Stimulated activated CD8-positive, alpha-beta memory T cell treated with anti-CD3 and anti-CD28 coated beads, Interleukin-12 subunit alpha, Interleukin-12 subunit beta, amount 100 ng/mL, for 1 hour (primary cell): ENCODE measurements around the gene NEMP1.
"Not testable (repeated sequence)": the region's sequence is repeated elsewhere in the genome, so short reads cannot be mapped to it uniquely, and the experiment has no call there.

Experiments used
- DNase-seq: peaks from one replicate; pipeline ENCODE4 v3.0.0-alpha.2; 2020; ENCODE audit warnings: low read depth

Gene NEMP1

GRCh38 chr12:57057067-57057751, 21.4 kb downstream of the NEMP1 start:
- no peak for DNase-seq

- DNase-seq, result no peak
Measured at GRCh38 chr12:57055824-57056223, 22.8 kb downstream of the NEMP1 start.

- not testable (repeated sequence) for DNase-seq
Measured at GRCh38 chr12:57053901-57054300, 24.7 kb downstream of the NEMP1 start.

GRCh38 chr12:57053146-57053545, 25.4 kb downstream of the NEMP1 start:
- DNase-seq, result not testable (repeated sequence)

GRCh38 chr12:57051011-57051410, 27.6 kb downstream of the NEMP1 start:
- no peak for DNase-seq

- no peak for DNase-seq
Measured at GRCh38 chr12:57049890-57050289, 28.7 kb downstream of the NEMP1 start, which contains the start of gene MYO1A. Gene MYO1A, minus strand, starts transcription at chr12:57050129. Its CDS starts 1,806 bp downstream, at chr12:57048323.

GRCh38 chr12:57049119-57049446, 29.5 kb downstream of the NEMP1 start:
- DNase-seq, result no peak

GRCh38 chr12:57048423-57049118, 30.0 kb downstream of the NEMP1 start:
- no peak for DNase-seq

- DNase-seq, result no peak
Measured at GRCh38 chr12:57047981-57048380, 30.6 kb downstream of the NEMP1 start.

GRCh38 chr12:57046947-57047890, 31.4 kb downstream of the NEMP1 start:
- no peak for DNase-seq

- DNase-seq, result no peak
Measured at GRCh38 chr12:57046086-57046791, 32.4 kb downstream of the NEMP1 start.

GRCh38 chr12:57044889-57045288, 33.7 kb downstream of the NEMP1 start:
- no peak for DNase-seq

- no peak for DNase-seq
Measured at GRCh38 chr12:57044468-57044867, 34.1 kb downstream of the NEMP1 start.

GRCh38 chr12:57042695-57043094, 35.9 kb downstream of the NEMP1 start:
- no peak for DNase-seq

- no peak for DNase-seq
Measured at GRCh38 chr12:57040750-57041149, 37.8 kb downstream of the NEMP1 start.

GRCh38 chr12:57040211-57040610, 38.4 kb downstream of the NEMP1 start:
- no peak for DNase-seq

- DNase-seq, result no peak
Measured at GRCh38 chr12:57039016-57039798, 39.4 kb downstream of the NEMP1 start.

GRCh38 chr12:57037264-57037663, 41.3 kb downstream of the NEMP1 start:
- no peak for DNase-seq

- DNase-seq, result no peak
Measured at GRCh38 chr12:57033431-57033830, 45.2 kb downstream of the NEMP1 start.

GRCh38 chr12:57031789-57032188, 46.8 kb downstream of the NEMP1 start:
- DNase-seq, result no peak

- DNase-seq, result no peak
Measured at GRCh38 chr12:57031138-57031725, 47.4 kb downstream of the NEMP1 start.
